Measurements from ENCODE around the gene NAA20. TPM values are rescaled to one million over a fixed set of nuclear protein-coding genes. Genes with fewer than 3 reads are reported as not detected.

NAA20 gene
- total RNA-seq, 2 experiments from 2014 or later = 18.8 to 18.9 TPM

- intact Hi-C loops (cut with DNase I, micrococcal nuclease) = no loop called here
- no peak for DNase-seq
- no peak for TF ChIP-seq CTCF (IDR thresholded peaks at IDR 0.05)
- Histone ChIP-seq H3K9me3 (ENCODE audit: control insufficient read depth in 1 of 2, insufficient read depth in 1 of 2, low read length in 2 of 2) (no peaks in the 10 kb centered on the region), H3K4me3 (ENCODE audit: low read length) (no peak overlapping the region), H3K36me3 (ENCODE audit: insufficient read depth, low read length) (peaks cover 53% of the 10 kb centered on the region), H3K4me1 (ENCODE audit: insufficient read depth, low read length) (no peaks in the 10 kb centered on the region), H3K27me3 (ENCODE audit: control insufficient read depth in 1 of 2, insufficient read depth in 2 of 2, low read length in 2 of 2) (no peaks in the 10 kb centered on the region), H3K27ac (ENCODE audit: low read depth in 1 of 2, low read length in 2 of 2) (no peak overlapping the region)
- Mint-ChIP-seq H3K27ac (peak overlapping the region; percentile 5), H3K9me3 (no peaks in the 10 kb centered on the region), H3K36me3 (ENCODE audit: low read depth) (peaks cover 82% of the 10 kb centered on the region), H3K4me3 (no peak overlapping the region), H3K4me1 (ENCODE audit: low read depth) (peaks cover 13% of the 10 kb centered on the region), H3K27me3 (no peaks in the 10 kb centered on the region)
- ATAC-seq (ENCODE audit: poor library complexity) = no peak
- CTCF ChIA-PET = interaction anchor here (0.7 to 1.2 kb wide), 3 partner anchors 10 to 24 kb away, joined by 4 to 5 read pairs (median 4); partner anchors contain the start of gene NAA20
- POLR2A ChIA-PET = no interaction called here
Observed at GRCh38 chr20:20027284-20027683, 10.1 kb downstream of the NAA20 start.

GRCh38 chr20:20031790-20032189 is 14.6 kb downstream of the NAA20 start:
- ChIA-PET CTCF (no interaction called here), POLR2A (interaction anchor here (3.9 kb wide), 1 partner anchor 20 kb away, joined by 21 read pairs; the partner anchor contains the start of genes CFAP61 and CRNKL1)
- no peak for TF ChIP-seq CTCF (IDR thresholded peaks at IDR 0.05)
- no peak overlapping the region for H3K4me3 ChIP-seq (ENCODE audit: low read length)
- no peaks in the 10 kb centered on the region for H3K4me1 Mint-ChIP-seq (ENCODE audit: low read depth)
- intact Hi-C loops (cut with DNase I, micrococcal nuclease) = no loop called here
- no peaks in the 10 kb centered on the region for H3K27me3 Mint-ChIP-seq
- H3K4me1 ChIP-seq (ENCODE audit: insufficient read depth, low read length) = no peaks in the 10 kb centered on the region
- no peaks in the 10 kb centered on the region for H3K27me3 ChIP-seq (ENCODE audit: control insufficient read depth in 1 of 2, insufficient read depth in 2 of 2, low read length in 2 of 2)
- H3K9me3 ChIP-seq (ENCODE audit: control insufficient read depth in 1 of 2, insufficient read depth in 1 of 2, low read length in 2 of 2) = no peaks in the 10 kb centered on the region
- peaks cover 81% of the 10 kb centered on the region for H3K36me3 ChIP-seq (ENCODE audit: insufficient read depth, low read length)
- H3K4me3 Mint-ChIP-seq = no peak overlapping the region
- no peak overlapping the region for H3K27ac ChIP-seq (ENCODE audit: low read depth in 1 of 2, low read length in 2 of 2)
- peaks cover 90% of the 10 kb centered on the region for H3K36me3 Mint-ChIP-seq (ENCODE audit: low read depth)
- H3K9me3 Mint-ChIP-seq = no peaks in the 10 kb centered on the region
- ATAC-seq (ENCODE audit: poor library complexity) = no peak
- H3K27ac Mint-ChIP-seq = peak overlapping the region; percentile 73
- DNase-seq = no peak

- Mint-ChIP-seq H3K36me3 (ENCODE audit: low read depth) (peaks cover 97% of the 10 kb centered on the region), H3K4me3 (no peak overlapping the region), H3K27me3 (no peaks in the 10 kb centered on the region), H3K9me3 (no peaks in the 10 kb centered on the region), H3K4me1 (ENCODE audit: low read depth) (no peaks in the 10 kb centered on the region), H3K27ac (no peak overlapping the region)
- CTCF ChIA-PET = no interaction called here
- intact Hi-C loops (cut with DNase I, micrococcal nuclease) = no loop called here
- ATAC-seq (ENCODE audit: poor library complexity) = no peak
- Histone ChIP-seq H3K4me3 (ENCODE audit: low read length) (no peak overlapping the region), H3K36me3 (ENCODE audit: insufficient read depth, low read length) (peaks cover 86% of the 10 kb centered on the region), H3K9me3 (ENCODE audit: control insufficient read depth in 1 of 2, insufficient read depth in 1 of 2, low read length in 2 of 2) (no peaks in the 10 kb centered on the region), H3K27ac (ENCODE audit: low read depth in 1 of 2, low read length in 2 of 2) (no peak overlapping the region), H3K27me3 (ENCODE audit: control insufficient read depth in 1 of 2, insufficient read depth in 2 of 2, low read length in 2 of 2) (no peaks in the 10 kb centered on the region), H3K4me1 (ENCODE audit: insufficient read depth, low read length) (no peaks in the 10 kb centered on the region)
- POLR2A ChIA-PET = interaction anchor here (3.9 kb wide), 1 partner anchor 17 kb away, joined by 21 read pairs; the partner anchor contains the start of genes CFAP61 and CRNKL1
- DNase-seq = no peak
- TF ChIP-seq CTCF (IDR thresholded peaks at IDR 0.05) = no peak
Observed at GRCh38 chr20:20034486-20034885, 17.3 kb downstream of the NAA20 start.
